Mucosa of gallbladder (tissue), 1 donor: ENCODE results near the gene FASN. TPM values are rescaled to one million over a fixed set of nuclear protein-coding genes. Genes with fewer than 3 reads are reported as not detected.
"Not testable (repeated sequence)": the region's sequence is repeated elsewhere in the genome, so short reads cannot be mapped to it uniquely, and the experiment has no call there.

Experiments
- DNase-seq: peaks from one replicate; pipeline ENCODE4 v3.0.0-alpha.2; 2020; ENCODE audit warnings: low spot score
- total RNA-seq: library from RNA; stranded (reverse); gene quantifications from one replicate; pipeline ENCODE4 v1.2.1, GENCODE V29; 2021
- donor health status: DM: no; HTN: no; CAD: no.

Gene FASN
- 181 TPM for total RNA-seq

DNA sequence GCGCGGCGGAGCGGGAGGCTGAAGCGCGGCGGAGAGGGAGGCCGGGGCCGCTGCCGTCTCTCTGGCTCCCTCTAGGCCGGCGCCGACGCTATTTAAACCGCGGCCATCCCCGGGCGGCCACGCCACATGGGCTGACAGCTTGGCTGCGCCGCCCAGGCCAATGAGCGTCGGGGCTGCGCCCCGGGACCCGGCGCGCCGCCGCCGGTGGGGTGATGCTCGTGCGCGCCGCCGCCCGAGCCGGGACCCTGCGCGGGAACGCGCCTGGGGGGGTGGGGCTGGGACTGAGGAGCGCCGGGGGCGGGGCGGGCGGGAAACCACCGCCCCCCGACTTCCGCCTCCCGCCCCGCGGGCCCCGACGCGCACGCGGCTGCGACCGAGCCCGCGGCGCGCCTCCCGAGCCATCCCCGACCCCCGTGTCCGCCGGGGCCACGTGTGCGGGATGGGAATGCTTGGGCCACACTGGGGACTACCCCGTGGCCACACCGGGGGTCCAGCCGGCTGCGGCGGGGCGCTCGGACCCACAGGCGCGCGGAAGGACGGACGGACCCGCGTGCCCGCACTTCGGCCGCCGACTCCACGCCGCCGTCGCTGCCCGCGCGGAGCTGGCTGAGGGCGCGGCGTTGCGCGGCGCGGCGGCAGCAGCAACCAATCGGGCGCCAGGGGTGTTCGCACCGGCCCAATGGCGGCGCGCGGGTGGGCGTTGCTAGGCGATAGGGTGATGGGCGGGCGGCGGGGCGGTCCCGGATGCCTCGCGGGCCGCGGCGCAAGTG lies at the start of gene FASN:
Gene FASN, minus strand, starts transcription at position 68 of the 770 bp plus-strand sequence. CDS start 1,791 bp downstream, outside the sequence.
- peak; percentile 95 for DNase-seq

DNA sequence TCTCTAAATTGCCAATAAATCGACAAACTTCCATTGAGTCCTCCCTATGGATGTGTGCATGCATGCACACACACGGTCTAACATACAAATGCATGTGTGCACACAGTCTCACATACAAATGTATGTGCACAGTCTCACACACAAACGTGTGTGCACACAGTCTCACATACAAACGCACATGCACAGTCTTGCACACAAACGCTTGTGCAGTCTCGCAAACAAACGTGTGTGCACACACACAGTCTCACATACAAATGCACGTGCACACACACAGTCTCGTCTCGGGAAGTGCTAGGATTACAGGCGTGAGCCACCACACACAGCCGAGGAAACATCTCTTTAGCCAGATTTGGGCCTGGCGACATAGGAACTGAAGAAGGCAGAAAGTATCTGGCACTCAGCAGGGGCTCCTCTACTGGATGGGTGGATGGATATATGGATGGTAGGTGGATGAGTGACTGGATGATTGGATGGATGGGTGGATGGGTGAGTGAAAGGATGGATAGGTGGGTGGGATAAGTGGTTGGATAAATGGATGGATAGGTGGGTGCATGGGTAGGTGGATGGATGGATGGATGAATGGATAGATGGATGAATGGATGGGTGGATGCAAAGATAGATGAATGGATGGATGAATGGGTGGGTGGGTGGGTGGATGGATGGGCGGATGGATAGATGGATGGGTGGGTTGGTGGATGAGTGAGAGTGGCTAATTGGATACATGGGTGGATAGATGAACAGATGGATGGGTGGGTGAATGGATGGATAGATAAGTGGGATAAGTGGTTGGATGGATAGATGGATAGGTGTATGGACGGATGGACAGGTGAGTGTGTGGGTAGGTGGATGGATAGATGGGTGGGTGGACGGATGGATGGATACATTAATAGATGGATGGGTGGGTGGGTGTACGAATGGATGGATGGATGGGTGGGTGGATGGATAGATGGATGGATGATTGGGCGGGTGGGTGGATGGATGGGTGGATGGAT lies 48.9 kb upstream of the FASN start:
- no peak for DNase-seq

DNA sequence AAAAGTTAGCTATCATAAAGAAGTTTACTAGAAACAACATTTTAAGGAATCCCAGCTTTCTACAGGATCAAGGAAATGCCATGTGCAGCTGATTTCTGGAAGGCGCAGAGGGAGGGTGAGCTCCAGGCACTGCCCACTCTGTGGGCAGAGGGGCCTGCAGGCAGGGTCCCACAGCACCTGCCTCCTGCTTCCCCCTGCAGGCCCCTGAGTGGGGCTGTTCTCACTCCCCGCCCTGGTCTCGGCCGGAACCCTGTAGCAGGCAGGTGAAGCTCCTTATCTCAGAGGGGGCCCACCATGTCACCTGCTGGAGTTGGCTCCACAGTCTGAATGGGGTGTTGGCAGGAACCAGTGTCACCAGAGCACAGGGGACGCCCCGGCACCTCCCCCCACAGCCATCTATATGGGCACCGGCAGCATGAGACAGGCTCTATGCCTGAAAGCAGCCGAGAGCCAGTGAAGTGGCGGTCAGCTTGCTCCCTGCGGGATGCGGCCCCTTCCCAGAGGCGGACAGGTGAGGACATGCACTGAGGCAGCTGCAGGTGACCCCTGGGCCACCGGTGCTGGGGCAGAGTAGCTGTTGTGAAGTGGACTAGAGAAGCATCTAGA lies 47.6 kb upstream of the FASN start:
- no peak for DNase-seq

DNA sequence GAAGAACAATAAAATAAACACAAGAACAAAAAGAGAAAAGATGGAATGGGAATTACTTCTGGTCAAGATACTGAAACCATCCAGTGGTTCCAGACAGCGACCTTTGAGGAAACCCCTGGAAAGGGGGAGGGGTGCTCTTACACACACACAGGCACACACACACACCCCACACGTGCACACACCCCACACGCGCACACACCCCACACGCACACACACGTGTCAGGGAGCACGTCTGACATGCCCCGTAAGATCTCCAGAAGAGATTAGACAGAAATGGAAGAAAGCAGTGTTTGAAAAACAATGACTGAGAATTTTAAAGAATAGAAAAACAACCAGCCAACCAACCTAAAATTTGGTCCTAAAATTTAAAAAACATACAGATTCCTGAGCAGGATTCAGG lies 45.3 kb upstream of the FASN start:
- DNase-seq, result no peak

DNA sequence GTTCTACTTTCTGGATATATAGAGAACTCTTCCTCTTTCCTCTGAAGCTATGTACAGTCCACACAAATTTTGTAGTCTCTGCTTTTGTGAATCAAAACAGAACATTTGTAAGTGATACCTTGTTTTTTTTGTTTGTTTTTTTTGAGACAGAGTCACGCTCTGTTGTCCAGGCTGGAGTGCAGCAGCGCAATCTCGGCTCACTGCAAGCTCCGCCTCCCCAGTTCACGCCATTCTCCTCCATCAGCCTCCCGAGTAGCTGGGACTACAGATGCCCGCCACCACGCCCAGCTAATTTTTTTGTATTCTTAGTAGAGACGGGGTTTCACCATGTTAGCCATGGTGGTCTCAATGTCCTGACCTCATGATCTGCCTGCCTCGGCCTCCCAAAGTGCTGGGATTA lies 41.9 kb upstream of the FASN start:
- not testable (repeated sequence) for DNase-seq

DNA sequence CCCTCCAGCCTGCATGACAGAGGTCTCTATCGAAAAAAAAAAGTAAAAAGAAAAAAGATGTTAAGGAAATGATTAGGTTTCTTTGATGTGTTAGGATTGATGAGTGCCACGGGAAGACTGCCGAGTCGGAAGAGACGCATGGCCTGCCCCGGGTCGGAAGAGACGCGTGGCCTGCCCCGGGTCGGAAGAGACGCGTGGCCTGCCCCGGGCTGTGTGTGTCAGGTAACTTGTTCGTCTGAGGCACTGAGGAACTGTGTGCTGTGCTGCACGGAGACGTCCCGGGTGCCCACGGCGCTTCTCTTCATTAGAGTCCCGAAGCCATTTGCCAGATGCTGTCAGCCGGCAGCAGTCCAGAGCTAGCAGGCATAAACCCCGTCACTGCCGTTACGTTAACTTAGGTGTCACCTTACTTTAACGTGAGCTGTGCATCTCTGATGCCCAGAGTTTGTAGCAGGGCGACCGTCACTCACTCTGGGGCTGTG lies 40.5 kb upstream of the FASN start:
- no peak for DNase-seq

DNA sequence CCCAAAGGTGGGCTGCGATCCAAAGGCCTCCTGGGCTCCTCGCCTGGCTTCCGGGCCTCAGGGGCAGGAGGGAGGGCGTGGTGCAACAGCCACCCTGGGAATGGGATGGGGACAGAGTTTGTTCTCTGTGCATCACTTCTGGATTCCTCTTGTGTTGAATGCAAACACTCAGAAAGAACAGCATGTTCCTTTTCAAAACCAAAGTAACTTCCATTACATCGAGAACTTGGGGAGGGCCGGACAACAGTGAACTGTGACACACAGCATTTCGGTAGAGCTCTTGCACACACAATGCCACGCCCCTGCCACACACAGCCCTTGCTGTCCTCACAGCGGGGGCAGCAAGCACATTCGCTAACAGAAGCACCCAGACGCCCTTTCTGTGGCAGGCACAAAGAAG lies 36.1 kb upstream of the FASN start:
- no peak for DNase-seq

DNA sequence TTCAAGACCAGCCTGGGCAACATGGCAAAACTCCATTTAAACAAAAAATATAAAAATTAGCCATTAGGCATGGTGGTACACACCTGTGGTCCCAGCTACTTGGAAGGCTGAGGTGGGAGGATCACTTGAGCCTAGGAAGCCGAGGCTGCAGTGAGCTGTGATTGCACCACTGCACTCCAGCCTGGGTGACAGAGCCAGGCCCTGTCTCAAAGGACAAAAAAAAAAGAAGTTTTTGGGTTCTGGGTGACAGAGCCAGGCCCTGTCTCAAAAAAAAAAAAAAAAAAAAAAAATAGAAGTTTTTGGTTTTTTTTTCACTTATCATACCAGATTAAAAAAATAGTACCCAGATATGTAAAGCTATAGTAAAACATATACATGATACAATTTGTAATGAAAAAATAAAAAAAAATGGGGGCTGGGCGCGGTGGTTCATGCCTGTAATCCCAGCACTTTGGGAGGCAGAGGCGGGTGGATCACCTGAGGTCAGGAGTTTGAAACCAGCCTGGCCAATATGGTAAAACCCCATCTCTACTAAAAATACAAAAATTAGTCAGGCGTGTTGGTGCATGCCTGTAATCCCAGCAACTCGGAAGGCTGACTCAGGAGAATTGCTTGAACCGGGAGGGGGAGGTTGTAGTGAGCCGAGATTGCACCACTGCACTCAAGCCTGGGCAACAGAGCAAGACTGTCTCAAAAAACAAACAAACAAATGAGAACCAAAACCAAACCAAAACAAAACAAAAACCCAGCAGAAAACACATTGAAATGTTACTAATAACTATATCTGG lies 35.3 kb upstream of the FASN start:
- not testable (repeated sequence) for DNase-seq

DNA sequence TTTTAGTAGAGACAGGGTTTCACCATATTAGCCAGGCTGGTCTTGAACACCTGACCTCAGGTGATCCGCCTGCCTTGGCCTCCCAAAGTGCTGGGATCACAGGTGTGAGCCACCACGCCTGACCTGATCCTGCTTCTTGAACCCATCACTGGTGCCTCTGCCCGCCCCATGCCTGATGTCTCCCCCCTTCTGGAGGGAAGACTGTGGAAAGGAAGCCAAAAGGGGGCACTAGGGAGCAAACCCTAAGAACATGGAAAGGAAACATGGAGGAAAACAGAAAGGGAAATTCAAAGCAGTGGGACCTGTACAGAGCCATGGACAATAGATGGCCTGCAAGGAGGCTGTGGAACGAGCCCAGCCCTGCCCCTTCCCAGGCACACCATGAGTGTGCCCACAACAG lies 31.1 kb upstream of the FASN start:
- no peak for DNase-seq

DNA sequence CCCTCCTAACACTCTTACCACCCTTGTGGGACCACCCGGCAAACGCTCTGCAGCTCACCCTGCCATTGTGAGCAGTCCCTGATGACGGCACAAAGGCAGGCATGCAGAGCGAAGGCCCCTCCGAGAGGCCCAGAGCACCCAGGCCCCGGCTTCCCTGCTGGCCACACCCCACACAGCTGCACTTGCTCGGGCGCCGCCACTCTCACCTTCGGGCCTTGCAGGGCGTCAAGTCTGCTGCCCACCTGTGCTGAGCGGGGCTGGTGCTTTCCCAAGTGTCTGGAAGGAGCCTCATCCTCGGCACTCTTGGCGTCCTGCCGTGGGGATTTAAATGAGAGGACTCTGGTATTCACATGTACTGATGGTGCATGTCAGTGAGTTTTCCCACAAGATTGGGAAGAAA lies 30.3 kb upstream of the FASN start:
- DNase-seq, result no peak

DNA sequence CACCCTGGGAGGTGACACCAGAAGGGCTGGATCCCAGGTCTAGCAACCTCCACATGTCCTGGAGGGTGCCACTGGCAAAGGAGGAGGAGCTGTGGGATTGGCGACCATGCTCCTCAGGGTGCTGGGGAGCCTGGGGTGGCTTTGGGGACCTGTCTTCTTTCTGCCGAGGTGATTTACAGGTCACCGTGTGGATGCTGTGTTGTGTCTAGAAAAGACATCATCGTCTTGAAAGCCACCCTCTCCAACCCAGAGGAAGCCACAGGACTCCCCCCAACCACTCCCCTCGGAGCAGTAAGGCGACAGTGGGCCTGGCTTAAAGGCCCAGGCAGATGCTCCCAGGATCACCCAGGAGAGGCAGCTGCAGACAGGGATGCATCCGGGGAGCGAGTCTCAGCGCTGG lies 29.7 kb upstream of the FASN start:
- DNase-seq, result no peak

DNA sequence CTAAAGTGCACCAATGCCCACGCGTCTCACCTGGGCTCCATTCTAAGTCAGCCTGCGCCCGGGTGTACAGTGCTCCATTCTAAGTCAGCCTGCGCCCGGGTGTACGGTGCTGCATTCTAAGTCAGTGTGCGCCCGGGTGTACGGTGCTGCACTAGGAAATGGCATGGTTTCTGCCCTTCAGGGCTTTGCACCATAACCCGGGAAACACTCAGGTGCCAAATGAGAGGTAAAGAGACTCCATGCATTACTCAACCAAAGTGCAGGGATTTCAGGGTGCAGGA lies 29.2 kb upstream of the FASN start:
- DNase-seq, result no peak

DNA sequence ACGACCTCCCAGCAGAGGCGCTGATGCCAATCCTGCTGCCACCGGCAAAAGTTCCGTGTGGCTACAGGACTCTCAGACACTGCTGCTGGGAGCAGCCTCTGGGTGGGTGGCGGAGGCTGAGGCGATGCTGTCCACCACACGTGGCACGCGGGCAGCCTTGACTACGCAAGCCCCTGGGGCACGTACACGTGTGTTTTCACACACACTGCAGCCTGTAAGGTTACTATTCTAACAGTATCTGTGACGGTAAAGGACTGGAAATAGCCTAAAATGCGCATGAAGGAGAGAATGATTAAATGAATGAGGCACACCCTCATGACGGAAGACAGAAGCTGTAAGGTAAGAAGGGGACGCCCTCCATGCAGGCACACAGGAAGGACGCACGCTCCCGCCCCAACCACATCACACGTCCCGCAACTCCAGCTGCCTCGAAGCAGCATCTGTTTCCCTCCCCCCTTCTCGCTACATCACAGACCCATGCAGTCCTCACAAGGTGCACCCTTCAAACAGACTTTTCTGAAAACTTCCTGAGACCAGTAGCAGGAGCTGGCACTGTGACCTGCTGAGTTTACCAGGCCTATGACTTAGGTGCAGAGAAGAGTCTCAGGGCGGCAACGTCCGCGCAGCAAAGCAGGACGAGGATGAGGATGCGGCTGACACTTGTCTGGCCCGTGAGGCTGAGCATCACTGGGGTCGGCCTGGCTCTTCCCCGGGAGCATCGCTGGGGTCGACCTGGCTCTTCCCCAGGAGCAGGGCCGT lies 28.7 kb upstream of the FASN start:
- no peak for DNase-seq

DNA sequence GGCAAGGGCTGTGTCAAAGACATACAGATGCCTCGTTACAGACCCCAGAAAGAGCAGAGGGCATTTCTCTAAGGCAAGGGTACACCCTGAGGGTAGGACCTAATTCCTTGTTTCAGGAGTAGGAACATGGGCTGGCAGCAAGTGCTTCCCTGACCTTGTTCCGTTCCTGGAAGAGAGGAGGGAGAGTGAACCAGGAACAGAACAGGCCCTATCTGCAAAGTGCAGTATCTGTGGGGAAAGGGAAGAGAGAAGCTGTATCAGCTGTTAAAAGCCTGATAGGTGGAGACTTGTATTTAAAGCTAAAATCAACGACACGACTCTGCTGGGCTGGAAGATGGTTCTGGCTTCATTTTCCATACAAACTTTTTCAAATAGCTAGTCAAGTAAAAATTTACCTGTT lies 26.1 kb upstream of the FASN start:
- no peak for DNase-seq

DNA sequence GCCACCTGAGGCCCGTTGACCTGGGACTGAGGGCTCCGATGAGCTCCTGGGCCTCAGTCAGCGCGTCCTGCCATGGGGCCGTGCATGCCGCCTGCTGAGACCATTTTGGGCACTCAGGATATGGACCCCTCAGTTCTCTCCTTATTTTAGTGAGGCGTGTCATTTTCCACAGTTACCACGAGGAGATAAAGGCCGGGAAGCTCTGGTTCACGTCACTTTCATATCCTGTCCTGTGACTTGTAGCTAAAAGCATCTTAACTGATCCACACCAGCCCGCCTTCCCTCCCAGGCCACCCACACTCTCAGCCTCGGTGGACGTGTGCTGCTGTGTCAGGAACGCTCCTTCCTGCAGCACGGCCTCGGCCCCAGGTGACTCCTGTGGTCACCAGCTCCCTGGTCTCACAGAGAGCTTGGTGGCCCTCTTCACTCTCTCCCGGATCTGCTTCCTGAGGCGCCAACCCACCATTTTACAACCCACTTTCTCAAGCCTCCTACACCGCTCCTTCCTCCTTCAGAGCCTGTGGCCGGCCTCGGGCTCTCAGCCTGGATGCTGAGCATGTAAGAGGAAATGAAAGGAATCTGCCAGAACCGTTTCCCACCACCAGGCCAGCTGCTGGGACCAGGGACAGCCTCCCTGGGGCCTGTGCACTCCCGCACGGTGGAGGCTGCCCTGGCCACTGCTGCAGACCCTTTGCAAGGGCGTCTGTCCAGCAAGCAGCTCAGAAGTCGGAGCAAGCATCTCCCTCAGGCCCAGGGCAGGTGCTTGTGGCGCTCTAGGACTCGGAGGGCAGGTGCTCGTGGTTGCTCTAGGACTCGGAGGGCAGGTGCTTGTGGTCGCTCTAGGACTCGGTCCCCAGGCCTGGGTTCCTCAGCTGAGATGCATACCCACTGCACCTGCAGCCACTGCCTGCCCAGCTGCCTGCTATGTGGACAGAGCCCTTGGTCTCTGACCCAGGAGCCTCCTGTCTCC lies 23.9 kb upstream of the FASN start:
- DNase-seq, result no peak

DNA sequence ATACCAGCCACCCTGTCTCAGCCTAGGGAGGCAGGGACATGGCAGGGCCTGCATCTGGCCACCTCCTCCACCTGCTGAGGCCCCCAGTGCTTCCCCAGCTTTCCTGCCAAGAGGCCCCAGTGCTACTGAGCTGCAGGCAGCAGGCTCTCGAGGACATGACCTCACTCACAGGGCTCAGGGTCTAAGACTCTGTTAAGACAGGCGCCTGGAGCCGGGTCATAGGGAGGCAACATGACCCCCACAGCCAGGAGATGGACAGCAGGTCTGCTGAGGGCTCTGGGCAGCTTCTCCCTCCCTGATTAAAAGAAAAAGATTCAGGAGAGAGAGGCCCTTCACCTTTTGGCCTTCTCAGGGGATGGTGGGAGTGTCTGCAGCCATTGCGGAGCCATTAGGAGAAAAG lies 23.2 kb upstream of the FASN start:
- no peak for DNase-seq

DNA sequence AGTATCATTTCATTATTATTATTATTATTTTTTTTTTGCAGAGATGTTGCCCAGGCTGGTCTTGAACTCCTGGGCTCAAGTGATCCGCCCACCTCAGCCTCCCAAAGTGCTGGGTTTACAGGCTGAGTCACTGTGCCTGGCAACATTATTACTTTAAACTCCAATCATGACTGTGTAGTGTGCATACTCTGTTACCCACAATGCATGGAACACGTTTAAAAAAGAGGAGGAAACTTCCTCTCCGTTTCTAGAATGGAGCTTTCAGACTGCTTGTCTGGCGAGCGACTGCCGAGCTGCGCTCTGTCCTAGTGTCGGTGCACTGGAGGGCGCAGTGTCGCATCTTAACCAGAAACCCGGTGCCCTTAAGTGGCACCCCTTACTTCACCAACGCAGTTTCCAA lies 22.1 kb upstream of the FASN start:
- no peak for DNase-seq

DNA sequence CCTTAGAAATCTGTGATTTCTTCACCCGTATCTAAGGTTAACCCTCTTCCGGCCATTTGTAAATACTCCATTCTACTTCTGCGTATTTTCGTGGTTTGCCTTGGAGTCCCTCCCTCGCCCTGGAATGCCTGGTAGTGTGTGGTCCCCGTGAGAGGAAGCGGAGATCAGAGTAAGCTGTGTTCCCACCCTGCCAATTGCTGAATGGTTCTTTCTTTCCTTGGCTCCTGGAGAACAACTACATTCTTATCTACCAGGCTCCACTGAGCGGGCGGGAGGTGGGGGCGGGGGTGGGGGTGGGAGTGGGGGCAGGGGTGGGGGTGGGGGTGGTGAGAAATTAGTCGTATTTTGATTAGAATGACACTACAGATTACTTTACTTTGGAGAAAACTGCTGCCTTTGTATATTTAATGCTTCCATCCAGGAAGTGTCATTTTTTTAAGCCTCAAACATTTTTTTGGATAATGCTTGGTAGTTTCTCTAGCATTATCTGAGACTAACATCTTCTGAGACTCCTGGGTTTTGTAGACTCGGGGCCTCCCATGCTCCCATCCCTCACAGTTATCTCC lies 20.9 kb upstream of the FASN start:
- DNase-seq, result no peak

DNA sequence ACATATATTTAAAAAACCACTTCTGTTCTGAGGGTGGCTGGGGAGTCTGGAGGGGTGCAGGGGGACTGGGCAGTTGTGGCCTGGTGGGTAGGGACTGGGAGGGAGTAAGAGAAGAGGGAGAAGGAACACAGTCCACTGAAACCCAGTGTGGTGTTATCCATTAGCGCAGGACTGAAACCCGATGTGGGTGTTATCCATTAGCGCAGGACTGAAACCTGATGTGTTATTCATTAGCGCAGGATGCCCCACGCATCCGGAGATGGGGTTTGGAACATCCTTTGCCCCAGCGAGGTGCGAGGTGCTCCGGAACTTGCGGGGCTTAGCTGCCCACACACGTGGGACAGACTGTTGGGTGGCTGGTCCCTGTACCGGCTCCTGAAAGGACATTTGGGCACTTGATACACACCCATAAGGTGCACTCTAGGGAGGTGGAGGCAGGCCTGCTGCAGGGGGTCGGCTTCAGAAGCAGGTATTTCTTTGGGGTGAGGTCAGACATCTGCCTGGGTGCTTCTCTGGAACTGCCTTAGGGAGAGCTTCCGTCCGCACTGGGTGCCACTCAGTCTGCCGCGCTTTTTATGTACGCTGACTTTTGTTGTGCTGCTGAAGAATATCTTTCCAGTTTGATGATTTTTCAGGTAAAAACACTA lies 20.3 kb upstream of the FASN start:
- no peak for DNase-seq
